Measurements from ENCODE around the gene TBX3.

Gene TBX3

GRCh38 chr12:114687802-114688201 lies 3.8 kb upstream of the TBX3 start:
- DNase-seq (ENCODE audit: extremely low read depth, low read depth), result no peak
- TF ChIP-seq CTCF (IDR thresholded peaks at IDR 0.05; ENCODE audit: low read depth, low read length, missing control alignments), result no peak
- H3K4me3 ChIP-seq (replicated peaks; ENCODE audit: low read depth, low read length), result peak overlapping the region; percentile 73; the same call in 1 of the 2 replicates

GRCh38 chr12:114686773-114687500 lies 3.0 kb upstream of the TBX3 start:
- no peak for TF ChIP-seq CTCF (IDR thresholded peaks at IDR 0.05; ENCODE audit: low read depth, low read length, missing control alignments)
- H3K4me3 ChIP-seq (replicated peaks; ENCODE audit: low read depth, low read length), result peak overlapping the region; percentile 73
- DNase-seq (ENCODE audit: extremely low read depth, low read depth), result no peak

GRCh38 chr12:114686426-114686772 lies 2.4 kb upstream of the TBX3 start:
- no peak for DNase-seq (ENCODE audit: extremely low read depth, low read depth)
- peak overlapping the region; percentile 73 for H3K4me3 ChIP-seq (replicated peaks; ENCODE audit: low read depth, low read length)
- TF ChIP-seq CTCF (IDR thresholded peaks at IDR 0.05; ENCODE audit: low read depth, low read length, missing control alignments), result no peak

- TF ChIP-seq CTCF (IDR thresholded peaks at IDR 0.05; ENCODE audit: low read depth, low read length, missing control alignments), result no peak
- DNase-seq (ENCODE audit: extremely low read depth, low read depth), result no peak
- H3K4me3 ChIP-seq (replicated peaks; ENCODE audit: low read depth, low read length), result peak overlapping the region; percentile 73
These were observed 1.9 kb upstream of the TBX3 start for GRCh38 chr12:114685869-114686268.

- no peak for TF ChIP-seq CTCF (IDR thresholded peaks at IDR 0.05; ENCODE audit: low read depth, low read length, missing control alignments)
These were observed 1.4 kb upstream of the TBX3 start for GRCh38 chr12:114685320-114685781.

GRCh38 chr12:114684870-114685273 lies 897 bp upstream of the TBX3 start:
- no peak for TF ChIP-seq CTCF (IDR thresholded peaks at IDR 0.05; ENCODE audit: low read depth, low read length, missing control alignments)
- no peak for DNase-seq (ENCODE audit: extremely low read depth, low read depth)
- peak overlapping the region; percentile 73 for H3K4me3 ChIP-seq (replicated peaks; ENCODE audit: low read depth, low read length)

More at GRCh38 chr12:114685320-114685781, 1.4 kb upstream of the TBX3 start:
- H3K4me3 ChIP-seq (replicated peaks; ENCODE audit: low read depth, low read length), result peak overlapping the region; percentile 73
- DNase-seq (ENCODE audit: extremely low read depth, low read depth), result no peak

- H3K4me3 ChIP-seq (replicated peaks; ENCODE audit: low read depth, low read length), result peak overlapping the region; percentile 73
- no peak for DNase-seq (ENCODE audit: extremely low read depth, low read depth)
- no peak for TF ChIP-seq CTCF (IDR thresholded peaks at IDR 0.05; ENCODE audit: low read depth, low read length, missing control alignments)
These were observed 272 bp downstream of the TBX3 start for GRCh38 chr12:114683709-114684097.

Data from HFF-Myc (cell line).